NK-92 treated with Interleukin-12 subunit alpha and Interleukin-12 subunit beta, amount 100 ng/mL, for 24 hours (cell line): Measurements from ENCODE around the gene SLCO1A2.

Experiments used
- DNase-seq: peaks from one replicate; lab custom pipeline; 2025; lab: John Stamatoyannopoulos, UW

SLCO1A2 gene

GRCh38 chr12:21328578-21328977 lies 6.1 kb downstream of the SLCO1A2 start:
- DNase-seq = no peak

GRCh38 chr12:21324551-21324950 lies 10.2 kb downstream of the SLCO1A2 start:
- no peak for DNase-seq

GRCh38 chr12:21323736-21324135 lies 11.0 kb downstream of the SLCO1A2 start:
- no peak for DNase-seq

GRCh38 chr12:21308785-21309184 lies 25.9 kb downstream of the SLCO1A2 start:
- no peak for DNase-seq

- DNase-seq = no peak
Observed at GRCh38 chr12:21305661-21306060, 29.1 kb downstream of the SLCO1A2 start.

GRCh38 chr12:21300632-21301031 lies 34.1 kb downstream of the SLCO1A2 start:
- no peak for DNase-seq

- DNase-seq = no peak
Observed at GRCh38 chr12:21296751-21297406, 37.8 kb downstream of the SLCO1A2 start.

GRCh38 chr12:21296348-21296747 lies 38.4 kb downstream of the SLCO1A2 start:
- DNase-seq = no peak

GRCh38 chr12:21294176-21294575 lies 40.5 kb downstream of the SLCO1A2 start:
- no peak for DNase-seq

- no peak for DNase-seq
Observed at GRCh38 chr12:21292111-21292510, 42.6 kb downstream of the SLCO1A2 start.

GRCh38 chr12:21289698-21290097 lies 45.0 kb downstream of the SLCO1A2 start:
- DNase-seq = no peak

GRCh38 chr12:21276826-21277225 lies 57.9 kb downstream of the SLCO1A2 start:
- DNase-seq = no peak

- DNase-seq = no peak
Observed at GRCh38 chr12:21265932-21266331, 68.8 kb downstream of the SLCO1A2 start.

- DNase-seq = no peak
Observed at GRCh38 chr12:21264232-21264631, 70.5 kb downstream of the SLCO1A2 start.

GRCh38 chr12:21257172-21257571 lies 77.5 kb downstream of the SLCO1A2 start:
- no peak for DNase-seq

GRCh38 chr12:21252070-21252469 lies 82.6 kb downstream of the SLCO1A2 start:
- DNase-seq = no peak

GRCh38 chr12:21248679-21249078 lies 86.0 kb downstream of the SLCO1A2 start:
- DNase-seq = no peak

- DNase-seq = no peak
Observed at GRCh38 chr12:21239866-21240265, 94.9 kb downstream of the SLCO1A2 start.

- no peak for DNase-seq
Observed at GRCh38 chr12:21234395-21234794, 100.3 kb downstream of the SLCO1A2 start.

- DNase-seq = no peak
Observed at GRCh38 chr12:21223930-21224329, 110.8 kb downstream of the SLCO1A2 start.

- DNase-seq = no peak
Observed at GRCh38 chr12:21221778-21222177, 112.9 kb downstream of the SLCO1A2 start.

GRCh38 chr12:21221072-21221471 lies 113.6 kb downstream of the SLCO1A2 start:
- no peak for DNase-seq

GRCh38 chr12:21220266-21220665 lies 114.5 kb downstream of the SLCO1A2 start:
- no peak for DNase-seq

GRCh38 chr12:21219206-21219605 lies 115.5 kb downstream of the SLCO1A2 start:
- no peak for DNase-seq
